ENCODE results near the gene LRMDA. TPM values are rescaled to one million over a fixed set of nuclear protein-coding genes. Genes with fewer than 3 reads are reported as not detected.

LRMDA gene
- total RNA-seq, 1 experiment from 2014 or later = 1.2 TPM

DNA sequence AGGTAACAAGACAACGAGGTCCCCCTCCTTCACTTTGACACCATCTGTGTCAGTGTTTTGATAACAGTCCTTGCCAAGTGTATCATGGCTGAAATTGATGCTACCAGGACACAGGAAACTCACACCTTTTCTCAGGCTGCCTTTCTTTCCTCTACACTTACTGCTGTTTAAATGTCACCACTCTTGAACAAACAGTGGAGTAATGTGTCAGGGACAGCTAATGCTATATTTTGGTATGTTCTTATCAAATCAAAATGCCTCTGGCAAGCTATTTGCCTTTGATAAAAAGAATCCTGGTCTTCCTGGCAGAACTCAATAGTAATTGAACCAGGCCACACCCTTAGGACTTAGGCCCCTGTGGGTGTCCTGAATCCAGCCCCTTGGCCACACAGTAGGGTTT, 692.9 kb downstream of the LRMDA start:
- BruUV-seq (replicated peaks) = no TSS peak
- H3K9me2 ChIP-seq (replicated peaks; ENCODE audit: low read length) = no peaks in the 10 kb centered on the region
- H3K4me2 ChIP-seq (ENCODE audit: low read length) = no peak overlapping the region
- H3F3A ChIP-seq (ENCODE audit: low read length, unreplicated experiment) = no peaks in the 10 kb centered on the region
- no peaks in the 10 kb centered on the region for H3K36me3 ChIP-seq (ENCODE audit: low read depth, low read length)
- CTCF ChIA-PET = no interaction called here
- POLR2A ChIA-PET (ENCODE audit: unreplicated experiment) = no interaction called here
- peaks cover 83% of the 10 kb centered on the region for H3K27me3 ChIP-seq (ENCODE audit: low read length)
- DNase-seq (no peak), ATAC-seq (peak; percentile 13; the same call in 1 of the 2 replicates)
- intact Hi-C loops (cut with micrococcal nuclease) = no loop called here
- H3K4me1 ChIP-seq (ENCODE audit: insufficient read depth, low read length) = no peaks in the 10 kb centered on the region
- no peak overlapping the region for H3K9ac ChIP-seq (ENCODE audit: low read length)
- H4K20me1 ChIP-seq (ENCODE audit: low read length) = no peaks in the 10 kb centered on the region
- no peak overlapping the region for H3K27ac ChIP-seq (ENCODE audit: low read length)
- H3K9me3 ChIP-seq (ENCODE audit: low read length) = no peaks in the 10 kb centered on the region
- no peaks in the 10 kb centered on the region for H3K79me2 ChIP-seq (ENCODE audit: low read length)
- no peak overlapping the region for H2AFZ ChIP-seq (ENCODE audit: low read length)
- TF ChIP-seq EZH2phosphoT487 (IDR thresholded peaks at IDR 0.05; ENCODE audit: borderline replicate concordance, low read length) (no peak), CTCF (conservative IDR thresholded peaks at IDR 0.05; ENCODE audit: low read depth, low read length) (no peak), EZH2 (IDR thresholded peaks at IDR 0.05; ENCODE audit: low read length, unreplicated experiment) (no peak)
- H3K4me3 ChIP-seq (ENCODE audit: low read length) = no peak overlapping the region

- Histone ChIP-seq H3F3A (ENCODE audit: low read length, unreplicated experiment) (no peaks in the 10 kb centered on the region), H2AFZ (ENCODE audit: low read length) (no peak overlapping the region), H3K4me2 (ENCODE audit: low read length) (no peak overlapping the region), H4K20me1 (ENCODE audit: low read length) (no peaks in the 10 kb centered on the region), H3K9ac (ENCODE audit: low read length) (no peak overlapping the region), H3K9me2 (replicated peaks; ENCODE audit: low read length) (no peaks in the 10 kb centered on the region), H3K27ac (ENCODE audit: low read length) (no peak overlapping the region), H3K4me3 (ENCODE audit: low read length) (no peak overlapping the region), H3K4me1 (ENCODE audit: insufficient read depth, low read length) (no peaks in the 10 kb centered on the region), H3K9me3 (ENCODE audit: low read length) (no peaks in the 10 kb centered on the region), H3K79me2 (ENCODE audit: low read length) (no peaks in the 10 kb centered on the region), H3K36me3 (ENCODE audit: low read depth, low read length) (no peaks in the 10 kb centered on the region), H3K27me3 (ENCODE audit: low read length) (peaks cover 96% of the 10 kb centered on the region)
- CTCF ChIA-PET = no interaction called here
- BruUV-seq (replicated peaks) = no TSS peak
- DNase-seq (no peak), ATAC-seq (no peak)
- intact Hi-C loops (cut with micrococcal nuclease) = no loop called here
- TF ChIP-seq CTCF (conservative IDR thresholded peaks at IDR 0.05; ENCODE audit: low read depth, low read length) (no peak), EZH2phosphoT487 (IDR thresholded peaks at IDR 0.05; ENCODE audit: borderline replicate concordance, low read length) (no peak), EZH2 (IDR thresholded peaks at IDR 0.05; ENCODE audit: low read length, unreplicated experiment) (no peak)
- POLR2A ChIA-PET (ENCODE audit: unreplicated experiment) = no interaction called here
Observed at GRCh38 chr10:76125900-76126299, 694.5 kb downstream of the LRMDA start.

GRCh38 chr10:76126607-76127527, 695.4 kb downstream of the LRMDA start:
- Histone ChIP-seq H3K4me1 (ENCODE audit: insufficient read depth, low read length) (no peaks in the 10 kb centered on the region), H3K36me3 (ENCODE audit: low read depth, low read length) (no peaks in the 10 kb centered on the region), H3K9me2 (replicated peaks; ENCODE audit: low read length) (no peaks in the 10 kb centered on the region), H3K4me2 (ENCODE audit: low read length) (no peak overlapping the region), H3K4me3 (ENCODE audit: low read length) (no peak overlapping the region), H3K79me2 (ENCODE audit: low read length) (no peaks in the 10 kb centered on the region), H3K9ac (ENCODE audit: low read length) (no peak overlapping the region), H2AFZ (ENCODE audit: low read length) (no peak overlapping the region), H3K27me3 (ENCODE audit: low read length) (peaks cover 96% of the 10 kb centered on the region), H3K9me3 (ENCODE audit: low read length) (no peaks in the 10 kb centered on the region), H3F3A (ENCODE audit: low read length, unreplicated experiment) (no peaks in the 10 kb centered on the region), H4K20me1 (ENCODE audit: low read length) (no peaks in the 10 kb centered on the region), H3K27ac (ENCODE audit: low read length) (no peak overlapping the region)
- no TSS peak for BruUV-seq (replicated peaks)
- no peak for DNase-seq
- TF ChIP-seq EZH2 (IDR thresholded peaks at IDR 0.05; ENCODE audit: low read length, unreplicated experiment) (no peak), CTCF (conservative IDR thresholded peaks at IDR 0.05; ENCODE audit: low read depth, low read length) (no peak), EZH2phosphoT487 (IDR thresholded peaks at IDR 0.05; ENCODE audit: borderline replicate concordance, low read length) (no peak; the same call in 1 of the 2 replicates)
- ATAC-seq = no peak
- intact Hi-C loops (cut with micrococcal nuclease) = no loop called here
- ChIA-PET POLR2A (ENCODE audit: unreplicated experiment) (no interaction called here), CTCF (no interaction called here)
